ENCODE measurements around the gene RANBP1.

The RANBP1 gene

GRCh38 chr22:20084547-20085413, 31.1 kb upstream of the RANBP1 start:
- peak; percentile 6 for DNase-seq (ENCODE audit: low read depth)
- TF ChIP-seq, protein P1, sequence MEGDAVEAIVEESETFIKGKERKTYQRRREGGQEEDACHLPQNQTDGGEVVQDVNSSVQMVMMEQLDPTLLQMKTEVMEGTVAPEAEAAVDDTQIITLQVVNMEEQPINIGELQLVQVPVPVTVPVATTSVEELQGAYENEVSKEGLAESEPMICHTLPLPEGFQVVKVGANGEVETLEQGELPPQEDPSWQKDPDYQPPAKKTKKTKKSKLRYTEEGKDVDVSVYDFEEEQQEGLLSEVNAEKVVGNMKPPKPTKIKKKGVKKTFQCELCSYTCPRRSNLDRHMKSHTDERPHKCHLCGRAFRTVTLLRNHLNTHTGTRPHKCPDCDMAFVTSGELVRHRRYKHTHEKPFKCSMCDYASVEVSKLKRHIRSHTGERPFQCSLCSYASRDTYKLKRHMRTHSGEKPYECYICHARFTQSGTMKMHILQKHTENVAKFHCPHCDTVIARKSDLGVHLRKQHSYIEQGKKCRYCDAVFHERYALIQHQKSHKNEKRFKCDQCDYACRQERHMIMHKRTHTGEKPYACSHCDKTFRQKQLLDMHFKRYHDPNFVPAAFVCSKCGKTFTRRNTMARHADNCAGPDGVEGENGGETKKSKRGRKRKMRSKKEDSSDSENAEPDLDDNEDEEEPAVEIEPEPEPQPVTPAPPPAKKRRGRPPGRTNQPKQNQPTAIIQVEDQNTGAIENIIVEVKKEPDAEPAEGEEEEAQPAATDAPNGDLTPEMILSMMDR (IDR thresholded peaks at IDR 0.05; ENCODE audit: low read length, missing control alignments): peak; percentile 29
- H3K4me3 ChIP-seq (replicated peaks; ENCODE audit: low read depth, low read length): no peak overlapping the region

DNA sequence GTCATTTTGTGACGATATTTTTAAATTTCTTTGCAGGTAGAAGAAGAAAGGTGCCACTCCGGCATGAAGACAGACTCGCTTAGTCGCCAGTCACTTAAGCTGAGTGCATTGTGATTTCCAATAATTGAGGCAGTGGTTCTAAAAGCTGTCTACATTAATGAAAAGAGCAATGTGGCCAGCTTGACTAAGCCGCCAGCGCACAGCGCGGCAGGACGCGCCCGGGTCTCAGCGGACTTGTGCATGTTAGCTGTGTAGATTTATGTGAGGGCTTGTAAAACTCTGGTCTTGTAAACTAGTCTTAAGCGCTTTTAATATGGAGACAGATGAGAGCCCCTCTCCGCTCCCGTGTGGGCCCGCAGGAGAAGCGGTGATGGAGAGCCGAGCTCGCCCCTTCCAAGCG, 30.3 kb upstream of the RANBP1 start:
- TF ChIP-seq, protein P1 (IDR thresholded peaks at IDR 0.05; ENCODE audit: low read length, missing control alignments): no peak
- no peak for DNase-seq (ENCODE audit: low read depth)
- H3K4me3 ChIP-seq (replicated peaks; ENCODE audit: low read depth, low read length): no peak overlapping the region

- TF ChIP-seq, protein P1 (IDR thresholded peaks at IDR 0.05; ENCODE audit: low read length, missing control alignments): no peak
Observed at GRCh38 chr22:20086101-20086599, 29.8 kb upstream of the RANBP1 start.

DNA sequence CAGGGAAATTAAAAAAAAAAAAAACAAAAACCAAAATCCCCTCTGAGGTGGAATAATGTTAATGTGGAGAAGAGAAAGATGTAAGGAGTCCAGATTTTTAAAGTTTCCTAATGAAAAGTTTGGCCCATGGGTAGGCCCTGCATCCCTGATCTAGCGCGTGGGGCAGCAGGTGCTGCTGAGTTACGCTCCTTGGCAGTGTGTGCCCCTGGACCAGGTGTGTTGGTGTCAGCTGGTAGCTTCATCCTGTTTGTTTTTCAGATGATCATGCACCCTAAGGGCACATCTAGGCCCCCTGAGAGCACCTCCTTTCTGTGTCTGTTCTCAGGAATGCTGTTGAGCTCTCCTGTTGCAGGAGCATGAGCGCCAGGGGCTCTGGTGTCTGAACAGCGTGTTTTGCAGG, 29.1 kb upstream of the RANBP1 start:
- no peak for DNase-seq (ENCODE audit: low read depth)
- TF ChIP-seq, protein P1 (IDR thresholded peaks at IDR 0.05; ENCODE audit: low read length, missing control alignments): no peak
- no peak overlapping the region for H3K4me3 ChIP-seq (replicated peaks; ENCODE audit: low read depth, low read length)

More at GRCh38 chr22:20086101-20086599, 29.8 kb upstream of the RANBP1 start:
- DNase-seq (ENCODE audit: low read depth): no peak
- no peak overlapping the region for H3K4me3 ChIP-seq (replicated peaks; ENCODE audit: low read depth, low read length)

DNA sequence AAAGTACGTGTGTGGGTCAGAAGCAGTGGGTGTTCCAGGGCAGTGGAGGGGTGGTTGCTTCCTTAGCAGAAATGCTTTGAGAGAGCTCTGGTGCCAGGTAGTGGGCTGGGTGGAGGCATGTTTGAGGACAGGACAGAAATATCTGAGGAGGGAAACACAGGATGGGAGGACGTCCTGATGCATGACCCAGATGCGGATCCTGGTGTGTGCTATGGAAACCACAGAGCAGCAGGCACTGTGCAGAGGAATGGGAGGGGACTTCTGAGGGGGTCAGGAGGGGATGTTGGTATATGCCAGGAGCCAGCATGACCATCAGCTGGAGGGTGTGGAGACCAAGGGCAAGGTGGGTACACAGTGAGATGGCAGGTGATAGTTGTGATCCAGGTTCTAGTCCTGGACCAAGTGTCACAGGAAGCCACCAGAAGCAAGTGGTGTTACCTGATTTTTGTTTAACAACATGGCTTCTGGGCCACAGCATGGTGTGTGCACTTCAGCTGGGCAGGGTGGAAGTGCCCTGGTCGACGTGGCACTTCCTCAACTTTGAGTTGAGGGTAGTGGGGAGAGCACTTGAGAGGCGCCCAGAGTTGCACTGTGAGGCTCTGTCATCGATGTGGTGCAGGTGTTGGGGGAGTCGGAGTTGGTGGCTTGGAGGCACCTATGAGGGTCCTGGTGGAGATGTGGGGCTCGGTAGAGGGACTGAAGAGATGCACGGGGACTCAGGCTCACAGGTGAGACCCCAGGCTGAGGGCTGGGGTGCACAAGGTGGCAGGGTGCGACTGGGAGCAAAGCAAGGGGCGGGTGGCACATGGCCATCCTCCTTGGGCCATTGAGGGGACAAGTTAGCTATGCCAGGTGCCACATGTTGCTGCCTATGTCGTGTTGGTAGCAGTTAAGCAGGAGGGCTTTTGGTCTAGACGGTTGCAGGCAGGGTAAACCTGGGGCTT, 28.3 kb upstream of the RANBP1 start:
- no peak for DNase-seq (ENCODE audit: low read depth)
- H3K4me3 ChIP-seq (replicated peaks; ENCODE audit: low read depth, low read length): no peak overlapping the region
- TF ChIP-seq, protein P1 (IDR thresholded peaks at IDR 0.05; ENCODE audit: low read length, missing control alignments): no peak

- H3K4me3 ChIP-seq (replicated peaks; ENCODE audit: low read depth, low read length): no peak overlapping the region
- TF ChIP-seq, protein P1 (IDR thresholded peaks at IDR 0.05; ENCODE audit: low read length, missing control alignments): no peak
- DNase-seq (ENCODE audit: low read depth): no peak
Observed at GRCh38 chr22:20088263-20088648, 27.6 kb upstream of the RANBP1 start.

All from fibroblast of pulmonary artery (primary cell).